BE2C (cell line): ENCODE data around the gene TSTD2.

Experiments
- DNase-seq: peaks from one replicate; pipeline ENCODE4 v3.0.0-alpha.2; 2020
- H3K27me3 ChIP-seq: fragments of 250-450 bp; sonication (Bioruptor Pico); 2 replicates; pipeline ENCODE4 v1.5.1; 2020; ENCODE audit warnings: mild to moderate bottlenecking
- H3K36me3 ChIP-seq: fragments of 250-450 bp; sonication (Bioruptor Pico); 2 replicates; pipeline ENCODE4 v1.5.1; 2020; ENCODE audit warnings: mild to moderate bottlenecking
- H3K4me1 ChIP-seq: fragments of 250-450 bp; sonication (Bioruptor Pico); 2 replicates; pipeline ENCODE4 v1.5.1; 2020
- H3K4me3 ChIP-seq: 2 replicates; pipeline ENCODE4 v1.5.1; 2011; ENCODE audit warnings: low read depth, low read length
- H3K9me3 ChIP-seq: fragments of 250-450 bp; sonication (Bioruptor Pico); 2 replicates; pipeline ENCODE4 v1.5.1; 2020
- CTCF ChIP-seq: IDR thresholded peaks from 2 replicates; pipeline ENCODE4 v1.5.1; 2012; ENCODE audit warnings: mild to moderate bottlenecking, low read depth, low read length

TSTD2 gene

DNA sequence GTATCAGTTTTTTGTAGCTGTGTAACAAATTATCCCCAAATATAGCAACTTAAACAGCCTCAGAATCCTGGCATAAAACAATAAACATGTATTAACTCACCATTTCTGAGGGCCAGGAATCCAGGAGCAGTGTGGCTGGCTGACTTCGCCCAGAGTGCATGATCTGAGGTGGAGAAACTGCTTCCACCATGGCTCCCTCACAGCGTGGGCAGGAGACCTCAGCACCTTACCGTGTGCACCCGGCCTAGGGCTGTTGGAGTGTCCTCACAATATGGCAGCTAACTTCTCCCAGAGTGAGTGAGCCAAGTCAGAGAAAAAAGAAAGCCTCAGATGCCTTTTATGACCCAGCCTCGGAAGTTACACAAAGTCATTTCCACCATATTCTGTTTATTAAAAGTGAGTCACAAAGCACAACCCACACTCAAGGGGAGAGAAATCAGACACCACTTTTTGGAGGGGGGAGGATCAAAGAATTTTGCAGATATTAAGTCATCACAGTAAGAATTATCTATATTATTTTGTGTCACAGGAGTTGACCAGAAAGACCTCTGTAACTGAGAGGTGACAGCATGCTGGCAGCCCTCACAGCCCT is 59.6 kb downstream of the TSTD2 start:
- Histone ChIP-seq H3K27me3 (no peaks in the 10 kb centered on the region), H3K4me1 (peaks cover 5% of the 10 kb centered on the region), H3K4me3 (no peak overlapping the region), H3K36me3 (peaks cover 98% of the 10 kb centered on the region), H3K9me3 (no peaks in the 10 kb centered on the region)
- no peak for TF ChIP-seq CTCF
- no peak for DNase-seq

DNA sequence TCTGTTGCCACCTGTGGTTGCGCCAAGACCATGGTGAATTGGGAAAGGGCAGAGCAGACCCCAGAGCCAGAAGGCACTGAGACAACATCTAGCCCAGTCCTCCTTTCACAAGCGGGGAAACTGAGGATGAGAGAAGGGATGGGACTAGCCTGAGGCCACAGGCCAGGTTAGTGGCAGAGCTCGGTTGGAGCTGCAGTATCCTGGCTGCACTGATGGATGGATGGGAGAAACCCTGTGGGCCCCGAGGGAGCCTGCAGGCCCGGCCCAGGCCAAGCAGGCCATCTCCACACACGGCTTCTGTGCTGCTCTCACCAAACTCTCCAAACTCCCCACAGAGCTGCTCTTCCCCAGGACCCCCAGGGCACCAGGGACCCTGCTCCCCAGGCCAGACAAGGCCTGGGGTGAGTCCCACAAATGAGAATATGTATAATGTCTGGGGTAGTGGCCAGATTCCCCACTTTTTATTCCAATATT is 60.2 kb downstream of the TSTD2 start:
- no peak for TF ChIP-seq CTCF
- Histone ChIP-seq H3K4me3 (no peak overlapping the region), H3K9me3 (no peaks in the 10 kb centered on the region), H3K4me1 (peaks cover 5% of the 10 kb centered on the region), H3K27me3 (no peaks in the 10 kb centered on the region), H3K36me3 (peaks cover 98% of the 10 kb centered on the region)
- no peak for DNase-seq

GRCh38 chr9:97572196-97572891 is 60.8 kb downstream of the TSTD2 start:
- Histone ChIP-seq H3K36me3 (peaks cover 98% of the 10 kb centered on the region), H3K4me3 (no peak overlapping the region), H3K9me3 (no peaks in the 10 kb centered on the region), H3K4me1 (peaks cover 5% of the 10 kb centered on the region), H3K27me3 (no peaks in the 10 kb centered on the region)
- DNase-seq: no peak
- TF ChIP-seq CTCF: no peak

DNA sequence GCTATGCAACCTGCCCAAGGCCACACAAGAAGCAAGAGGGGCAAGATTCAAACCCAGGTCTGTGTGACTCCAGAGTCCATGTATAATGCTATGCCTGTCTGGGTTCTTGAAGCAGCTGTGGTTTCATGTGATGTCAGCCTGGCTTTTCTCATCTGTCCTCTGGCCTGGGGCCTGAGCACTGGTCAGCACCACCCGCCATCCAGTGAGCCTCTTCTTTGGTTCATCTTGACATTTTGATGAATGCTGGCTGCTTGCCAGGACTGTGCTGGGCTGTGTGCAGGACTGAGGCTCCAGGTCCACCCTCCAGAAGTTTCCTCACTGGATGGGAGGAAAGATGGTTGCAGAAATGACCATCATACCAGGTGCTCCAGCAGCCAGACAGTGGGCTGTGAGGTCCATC is 61.5 kb downstream of the TSTD2 start:
- no peak overlapping the region for H3K4me3 ChIP-seq
- DNase-seq: no peak
- H3K27me3 ChIP-seq: no peaks in the 10 kb centered on the region
- peaks cover 98% of the 10 kb centered on the region for H3K36me3 ChIP-seq
- TF ChIP-seq CTCF: no peak
- H3K9me3 ChIP-seq: no peaks in the 10 kb centered on the region
- peaks cover 5% of the 10 kb centered on the region for H3K4me1 ChIP-seq

DNA sequence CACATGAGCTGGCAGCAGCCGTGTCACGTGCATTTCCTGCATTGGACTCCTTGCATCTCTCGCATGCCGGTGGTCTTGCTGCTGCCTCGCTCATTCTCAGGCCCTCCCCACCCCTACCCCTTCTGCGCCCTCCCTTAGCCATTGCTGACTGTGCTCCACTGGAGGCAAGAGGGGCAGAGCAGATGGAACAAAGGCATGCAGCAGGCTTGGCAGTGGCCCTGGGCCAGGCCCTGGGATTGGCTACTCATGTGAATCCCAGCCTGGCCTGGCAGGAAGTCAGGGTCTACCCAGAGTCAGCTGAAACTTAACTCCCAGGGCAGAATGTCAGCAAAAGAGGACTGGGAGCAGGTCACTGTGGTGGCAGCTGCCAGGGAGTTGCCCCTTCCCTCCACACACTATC is 62.3 kb downstream of the TSTD2 start:
- Histone ChIP-seq H3K4me3 (no peak overlapping the region), H3K9me3 (no peaks in the 10 kb centered on the region), H3K36me3 (peaks cover 96% of the 10 kb centered on the region), H3K27me3 (no peaks in the 10 kb centered on the region), H3K4me1 (peaks cover 5% of the 10 kb centered on the region)
- TF ChIP-seq CTCF: no peak
- no peak for DNase-seq

- Histone ChIP-seq H3K36me3 (peaks cover 90% of the 10 kb centered on the region), H3K4me1 (peaks cover 12% of the 10 kb centered on the region), H3K27me3 (no peaks in the 10 kb centered on the region), H3K9me3 (no peaks in the 10 kb centered on the region), H3K4me3 (no peak overlapping the region)
- no peak for TF ChIP-seq CTCF
- no peak for DNase-seq
Measured at GRCh38 chr9:97568461-97569275, 64.5 kb downstream of the TSTD2 start.
